H9 (cell line): ENCODE data around the gene GRID2. TPM values are rescaled to one million over a fixed set of nuclear protein-coding genes. Genes with fewer than 3 reads are reported as not detected.

Experiments used
- DNase-seq: peaks from one replicate; pipeline ENCODE4 v3.0.0-alpha.2; 2017
- H2AFZ ChIP-seq: one replicate; pipeline ENCODE4 v1.6.1; 2013; ENCODE audit warnings: mild to moderate bottlenecking, low read length, control low read depth, moderate library complexity
- H2AK5ac ChIP-seq: 2 replicates; pipeline ENCODE4 v1.6.1; 2013; ENCODE audit warnings: low read length, control low read depth, mixed read lengths; ENCODE audit not compliant: insufficient read length
- H2BK120ac ChIP-seq: one replicate; pipeline ENCODE4 v1.6.1; 2013; ENCODE audit warnings: low read depth, mild to moderate bottlenecking, low read length, control low read depth, inconsistent platforms; ENCODE audit not compliant: poor library complexity, severe bottlenecking
- H2BK12ac ChIP-seq: 2 replicates; pipeline ENCODE4 v1.6.1; 2013; ENCODE audit warnings: low read length, control low read depth, mixed read lengths, low read depth; ENCODE audit not compliant: insufficient read length
- H2BK15ac ChIP-seq: 2 replicates; pipeline ENCODE4 v1.6.1; 2013; ENCODE audit warnings: low read depth, low read length, control low read depth
- H2BK20ac ChIP-seq: one replicate; pipeline ENCODE4 v1.6.1; 2013; ENCODE audit warnings: low read depth, mild to moderate bottlenecking, low read length, control low read depth, inconsistent platforms; ENCODE audit not compliant: poor library complexity, severe bottlenecking
- H2BK5ac ChIP-seq: 2 replicates; pipeline ENCODE4 v1.6.1; 2013; ENCODE audit warnings: low read length, control low read depth, mixed read lengths; ENCODE audit not compliant: insufficient read length
- H3K14ac ChIP-seq: 2 replicates; pipeline ENCODE4 v1.6.1; 2013; ENCODE audit warnings: low read length, control low read depth; ENCODE audit not compliant: insufficient read depth
- H3K18ac ChIP-seq: 2 replicates; pipeline ENCODE4 v1.6.1; 2013; ENCODE audit warnings: low read depth, mild to moderate bottlenecking, mixed read lengths, low read length, control low read depth; ENCODE audit not compliant: insufficient read length
- H3K23ac ChIP-seq: 2 replicates; pipeline ENCODE4 v1.6.1; 2013; ENCODE audit warnings: low read length, control low read depth, mixed read lengths, low read depth; ENCODE audit not compliant: insufficient read length
- H3K23me2 ChIP-seq: 2 replicates; pipeline ENCODE4 v1.6.1; 2013; ENCODE audit warnings: low read depth, mild to moderate bottlenecking, mixed read lengths, low read length, control low read depth; ENCODE audit not compliant: insufficient read length, poor library complexity, severe bottlenecking
- H3K27ac ChIP-seq: 2 replicates; pipeline ENCODE4 v1.5.1; 2013; ENCODE audit warnings: low read length, control low read depth, mixed read lengths, low read depth; ENCODE audit not compliant: insufficient read length
- H3K27me3 ChIP-seq: 2 replicates; pipeline ENCODE4 v1.6.1; 2013; ENCODE audit warnings: low read length, control low read depth, inconsistent platforms; ENCODE audit not compliant: insufficient read depth
- H3K4ac ChIP-seq: 2 replicates; pipeline ENCODE4 v1.6.1; 2013; ENCODE audit warnings: low read depth, mild to moderate bottlenecking, control low read depth, inconsistent platforms, low read length, moderate library complexity
- H3K4me1 ChIP-seq: 2 replicates; pipeline ENCODE4 v1.6.1; 2013; ENCODE audit warnings: low read length, control low read depth, inconsistent platforms; ENCODE audit not compliant: insufficient read depth
- H3K4me2 ChIP-seq: 2 replicates; pipeline ENCODE4 v1.6.1; 2013; ENCODE audit warnings: low read length, control low read depth, mixed read lengths; ENCODE audit not compliant: insufficient read length, insufficient read depth
- H3K56ac ChIP-seq: 2 replicates; pipeline ENCODE4 v1.6.1; 2013; ENCODE audit warnings: low read depth, mild to moderate bottlenecking, mixed read lengths, low read length, control low read depth; ENCODE audit not compliant: insufficient read length
- H3K79me1 ChIP-seq: 2 replicates; pipeline ENCODE4 v1.6.1; 2013; ENCODE audit warnings: low read depth, mild to moderate bottlenecking, moderate library complexity, low read length, control low read depth, inconsistent platforms; ENCODE audit not compliant: insufficient read depth, poor library complexity, severe bottlenecking
- H3K79me2 ChIP-seq: 2 replicates; pipeline ENCODE4 v1.6.1; 2013; ENCODE audit warnings: low read length, control low read depth, inconsistent platforms; ENCODE audit not compliant: insufficient read depth
- H3K9ac ChIP-seq: 2 replicates; pipeline ENCODE4 v1.6.1; 2013; ENCODE audit warnings: low read length, control low read depth, mixed read lengths; ENCODE audit not compliant: insufficient read length; ENCODE audit errors: extremely low read depth
- H3K9me3 ChIP-seq: one replicate; pipeline ENCODE4 v1.6.1; 2013; ENCODE audit warnings: low read depth, low read length, inconsistent platforms; ENCODE audit not compliant: control insufficient read depth
- H3T11ph ChIP-seq: one replicate; pipeline ENCODE4 v1.6.1; 2013; ENCODE audit warnings: mild to moderate bottlenecking, low read length, control low read depth, inconsistent platforms
- H4K20me1 ChIP-seq: one replicate; pipeline ENCODE4 v1.6.1; 2013; ENCODE audit not compliant: control insufficient read depth, insufficient read length, insufficient read depth
- H4K5ac ChIP-seq: 2 replicates; pipeline ENCODE4 v1.6.1; 2013; ENCODE audit warnings: low read depth, mild to moderate bottlenecking, mixed read lengths, low read length, control low read depth; ENCODE audit not compliant: insufficient read length
- H4K8ac ChIP-seq: replicated peaks from 2 replicates; pipeline ENCODE4 v1.6.1; 2013; ENCODE audit warnings: low read length, control low read depth, mixed read lengths, low read depth; ENCODE audit not compliant: insufficient read length
- H4K91ac ChIP-seq: 2 replicates; pipeline ENCODE4 v1.6.1; 2013; ENCODE audit warnings: low read depth, mild to moderate bottlenecking, moderate library complexity, mixed read lengths, low read length, control low read depth; ENCODE audit not compliant: insufficient read length
- H3K27ac Mint-ChIP-seq, 3 experiments: 2 replicates in 2 of 3; 3 replicates in 1 of 3; pipeline ENCODE4 v1.8.0; 2020 to 2021; ENCODE audit warnings: mixed read lengths in 3 of 3, mild to moderate bottlenecking in 1 of 3, moderate library complexity in 1 of 3
- H3K27me3 Mint-ChIP-seq: 2 replicates; pipeline ENCODE4 v1.8.0; 2021; ENCODE audit warnings: low read depth, mild to moderate bottlenecking, moderate library complexity, mixed read lengths
- H3K36me3 Mint-ChIP-seq, 3 experiments: 2 replicates in 2 of 3; 3 replicates in 1 of 3; pipeline ENCODE4 v1.8.0; 2020 to 2021; ENCODE audit warnings: low read depth in 3 of 3, mixed read lengths in 3 of 3; ENCODE audit not compliant: insufficient read depth in 1 of 3
- H3K4me1 Mint-ChIP-seq, 2 experiments: 2 replicates each; pipeline ENCODE4 v1.8.0; 2020; ENCODE audit warnings: mixed read lengths in 2 of 2
- H3K4me3 Mint-ChIP-seq, 2 experiments: 2 replicates in 1 of 2; 3 replicates in 1 of 2; pipeline ENCODE4 v1.8.0; 2020 to 2021; ENCODE audit warnings: mild to moderate bottlenecking in 2 of 2, mixed read lengths in 2 of 2, moderate library complexity in 1 of 2
- H3K9me3 Mint-ChIP-seq, 2 experiments: 2 replicates in 1 of 2; 3 replicates in 1 of 2; pipeline ENCODE4 v1.8.0; 2020; ENCODE audit warnings: mild to moderate bottlenecking in 2 of 2, mixed read lengths in 2 of 2, moderate library complexity in 1 of 2
- CTCF ChIP-seq: fragments of 200-600 bp; sonication (generic); conservative IDR thresholded peaks from 3 replicates; pipeline ENCODE4 v1.8.0; 2021; ENCODE audit warnings: antibody characterized with exemption, mild to moderate bottlenecking
- total RNA-seq: library from RNA; stranded (reverse); gene quantifications from 2 replicates; pipeline ENCODE4 v1.2.1, GENCODE V29; 2021

Gene GRID2
- total RNA-seq, 1 experiment from 2014 or later = 21.8 TPM

DNA sequence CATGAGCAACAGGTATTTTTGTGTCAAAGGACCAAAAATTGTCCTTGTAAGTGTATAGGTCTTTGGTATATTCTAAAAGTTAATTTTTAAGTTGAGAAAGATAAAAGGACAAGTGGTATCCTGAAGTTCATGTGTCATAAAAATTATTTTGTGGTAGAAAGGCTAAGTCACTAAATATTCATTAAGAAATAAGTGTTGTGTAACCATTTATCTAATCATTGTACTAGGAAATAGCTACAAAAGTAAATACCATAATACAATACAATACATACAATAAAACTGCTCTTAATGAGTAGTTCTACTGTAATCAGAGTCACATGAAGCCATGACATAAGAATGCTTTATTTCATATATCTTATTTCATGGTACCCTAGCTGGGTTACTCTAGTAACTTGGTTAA is 1442.3 kb downstream of the GRID2 start:
- Mint-ChIP-seq H3K4me3 (no peak overlapping the region), H3K4me1 (peaks cover 15 to 17% of the 10 kb centered on the region in 2 experiments), H3K27me3 (no peaks in the 10 kb centered on the region; the same call in 1 of the 2 replicates), H3K36me3 (no peaks in the 10 kb centered on the region; a peak in 1 of 7 replicates), H3K27ac (no peak overlapping the region), H3K9me3 (no peaks in the 10 kb centered on the region)
- Histone ChIP-seq H3K9ac (no peak overlapping the region), H3K23me2 (no peaks in the 10 kb centered on the region), H3T11ph (no peak overlapping the region), H4K5ac (no peak overlapping the region), H3K23ac (no peak overlapping the region), H3K79me1 (no peaks in the 10 kb centered on the region), H3K14ac (no peak overlapping the region), H4K91ac (no peak overlapping the region), H3K79me2 (no peaks in the 10 kb centered on the region), H3K27me3 (no peaks in the 10 kb centered on the region), H4K8ac (no peak overlapping the region), H4K20me1 (no peaks in the 10 kb centered on the region), H2BK120ac (no peak overlapping the region), H3K4me1 (peaks cover 4% of the 10 kb centered on the region; the same call in 1 of the 2 replicates), H3K56ac (no peak overlapping the region), H2AFZ (no peak overlapping the region), H2BK15ac (no peak overlapping the region), H3K27ac (no peak overlapping the region), H3K4me2 (no peak overlapping the region), H3K4ac (no peak overlapping the region), H2BK12ac (no peak overlapping the region), H2BK20ac (no peak overlapping the region), H3K9me3 (no peaks in the 10 kb centered on the region), H2AK5ac (no peak overlapping the region), H2BK5ac (no peak overlapping the region), H3K18ac (no peak overlapping the region)
- DNase-seq = no peak
- TF ChIP-seq CTCF = no peak
